ENCODE results near the gene KSR1. TPM values are rescaled to one million over a fixed set of nuclear protein-coding genes. Genes with fewer than 3 reads are reported as not detected.

KSR1 gene
- total and polyA plus RNA-seq, 2 of the 8 experiments (the other 6 are each of a cell fraction or from before 2014, with no cell fraction given) = 14.1 to 34.7 TPM

DNA sequence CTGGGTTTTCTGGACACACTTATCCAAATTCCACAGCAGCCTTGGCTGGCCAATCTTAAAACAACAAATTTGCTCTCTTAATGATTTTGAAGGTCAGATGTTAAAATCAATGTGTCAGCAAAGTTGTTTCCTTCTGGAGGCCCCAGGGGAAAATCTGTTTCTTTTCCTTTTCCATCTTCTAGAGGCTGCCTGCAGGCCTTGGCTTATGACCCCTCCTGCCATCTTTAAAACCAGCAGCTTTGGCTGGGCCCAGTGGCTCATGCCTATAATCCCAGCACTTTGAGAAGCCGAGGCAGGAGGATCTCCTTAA lies 177.7 kb downstream of the KSR1 start (continued):
- TF ChIP-seq, protein P1, sequence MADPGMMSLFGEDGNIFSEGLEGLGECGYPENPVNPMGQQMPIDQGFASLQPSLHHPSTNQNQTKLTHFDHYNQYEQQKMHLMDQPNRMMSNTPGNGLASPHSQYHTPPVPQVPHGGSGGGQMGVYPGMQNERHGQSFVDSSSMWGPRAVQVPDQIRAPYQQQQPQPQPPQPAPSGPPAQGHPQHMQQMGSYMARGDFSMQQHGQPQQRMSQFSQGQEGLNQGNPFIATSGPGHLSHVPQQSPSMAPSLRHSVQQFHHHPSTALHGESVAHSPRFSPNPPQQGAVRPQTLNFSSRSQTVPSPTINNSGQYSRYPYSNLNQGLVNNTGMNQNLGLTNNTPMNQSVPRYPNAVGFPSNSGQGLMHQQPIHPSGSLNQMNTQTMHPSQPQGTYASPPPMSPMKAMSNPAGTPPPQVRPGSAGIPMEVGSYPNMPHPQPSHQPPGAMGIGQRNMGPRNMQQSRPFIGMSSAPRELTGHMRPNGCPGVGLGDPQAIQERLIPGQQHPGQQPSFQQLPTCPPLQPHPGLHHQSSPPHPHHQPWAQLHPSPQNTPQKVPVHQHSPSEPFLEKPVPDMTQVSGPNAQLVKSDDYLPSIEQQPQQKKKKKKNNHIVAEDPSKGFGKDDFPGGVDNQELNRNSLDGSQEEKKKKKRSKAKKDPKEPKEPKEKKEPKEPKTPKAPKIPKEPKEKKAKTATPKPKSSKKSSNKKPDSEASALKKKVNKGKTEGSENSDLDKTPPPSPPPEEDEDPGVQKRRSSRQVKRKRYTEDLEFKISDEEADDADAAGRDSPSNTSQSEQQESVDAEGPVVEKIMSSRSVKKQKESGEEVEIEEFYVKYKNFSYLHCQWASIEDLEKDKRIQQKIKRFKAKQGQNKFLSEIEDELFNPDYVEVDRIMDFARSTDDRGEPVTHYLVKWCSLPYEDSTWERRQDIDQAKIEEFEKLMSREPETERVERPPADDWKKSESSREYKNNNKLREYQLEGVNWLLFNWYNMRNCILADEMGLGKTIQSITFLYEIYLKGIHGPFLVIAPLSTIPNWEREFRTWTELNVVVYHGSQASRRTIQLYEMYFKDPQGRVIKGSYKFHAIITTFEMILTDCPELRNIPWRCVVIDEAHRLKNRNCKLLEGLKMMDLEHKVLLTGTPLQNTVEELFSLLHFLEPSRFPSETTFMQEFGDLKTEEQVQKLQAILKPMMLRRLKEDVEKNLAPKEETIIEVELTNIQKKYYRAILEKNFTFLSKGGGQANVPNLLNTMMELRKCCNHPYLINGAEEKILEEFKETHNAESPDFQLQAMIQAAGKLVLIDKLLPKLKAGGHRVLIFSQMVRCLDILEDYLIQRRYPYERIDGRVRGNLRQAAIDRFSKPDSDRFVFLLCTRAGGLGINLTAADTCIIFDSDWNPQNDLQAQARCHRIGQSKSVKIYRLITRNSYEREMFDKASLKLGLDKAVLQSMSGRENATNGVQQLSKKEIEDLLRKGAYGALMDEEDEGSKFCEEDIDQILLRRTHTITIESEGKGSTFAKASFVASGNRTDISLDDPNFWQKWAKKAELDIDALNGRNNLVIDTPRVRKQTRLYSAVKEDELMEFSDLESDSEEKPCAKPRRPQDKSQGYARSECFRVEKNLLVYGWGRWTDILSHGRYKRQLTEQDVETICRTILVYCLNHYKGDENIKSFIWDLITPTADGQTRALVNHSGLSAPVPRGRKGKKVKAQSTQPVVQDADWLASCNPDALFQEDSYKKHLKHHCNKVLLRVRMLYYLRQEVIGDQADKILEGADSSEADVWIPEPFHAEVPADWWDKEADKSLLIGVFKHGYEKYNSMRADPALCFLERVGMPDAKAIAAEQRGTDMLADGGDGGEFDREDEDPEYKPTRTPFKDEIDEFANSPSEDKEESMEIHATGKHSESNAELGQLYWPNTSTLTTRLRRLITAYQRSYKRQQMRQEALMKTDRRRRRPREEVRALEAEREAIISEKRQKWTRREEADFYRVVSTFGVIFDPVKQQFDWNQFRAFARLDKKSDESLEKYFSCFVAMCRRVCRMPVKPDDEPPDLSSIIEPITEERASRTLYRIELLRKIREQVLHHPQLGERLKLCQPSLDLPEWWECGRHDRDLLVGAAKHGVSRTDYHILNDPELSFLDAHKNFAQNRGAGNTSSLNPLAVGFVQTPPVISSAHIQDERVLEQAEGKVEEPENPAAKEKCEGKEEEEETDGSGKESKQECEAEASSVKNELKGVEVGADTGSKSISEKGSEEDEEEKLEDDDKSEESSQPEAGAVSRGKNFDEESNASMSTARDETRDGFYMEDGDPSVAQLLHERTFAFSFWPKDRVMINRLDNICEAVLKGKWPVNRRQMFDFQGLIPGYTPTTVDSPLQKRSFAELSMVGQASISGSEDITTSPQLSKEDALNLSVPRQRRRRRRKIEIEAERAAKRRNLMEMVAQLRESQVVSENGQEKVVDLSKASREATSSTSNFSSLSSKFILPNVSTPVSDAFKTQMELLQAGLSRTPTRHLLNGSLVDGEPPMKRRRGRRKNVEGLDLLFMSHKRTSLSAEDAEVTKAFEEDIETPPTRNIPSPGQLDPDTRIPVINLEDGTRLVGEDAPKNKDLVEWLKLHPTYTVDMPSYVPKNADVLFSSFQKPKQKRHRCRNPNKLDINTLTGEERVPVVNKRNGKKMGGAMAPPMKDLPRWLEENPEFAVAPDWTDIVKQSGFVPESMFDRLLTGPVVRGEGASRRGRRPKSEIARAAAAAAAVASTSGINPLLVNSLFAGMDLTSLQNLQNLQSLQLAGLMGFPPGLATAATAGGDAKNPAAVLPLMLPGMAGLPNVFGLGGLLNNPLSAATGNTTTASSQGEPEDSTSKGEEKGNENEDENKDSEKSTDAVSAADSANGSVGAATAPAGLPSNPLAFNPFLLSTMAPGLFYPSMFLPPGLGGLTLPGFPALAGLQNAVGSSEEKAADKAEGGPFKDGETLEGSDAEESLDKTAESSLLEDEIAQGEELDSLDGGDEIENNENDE (IDR thresholded peaks at IDR 0.05; ENCODE audit: insufficient replicate concordance, low read length) = no peak
- no peak for TF ChIP-seq CHD2 (IDR thresholded peaks at IDR 0.05; ENCODE audit: low read length)
- TF ChIP-seq GTF2F1 (IDR thresholded peaks at IDR 0.05; ENCODE audit: borderline replicate concordance, low read depth, low read length) = no peak
- no peak for TF ChIP-seq POU5F1 (IDR thresholded peaks at IDR 0.05; ENCODE audit: low read depth, low read length)

Data from H1 (cell line).